Measurements from ENCODE around the gene PTPRM.

The PTPRM gene

GRCh38 chr18:7626922-7627440 is 59.9 kb downstream of the PTPRM start:
- no peak for DNase-seq (ENCODE audit: low spot score)

- no peak for DNase-seq (ENCODE audit: low spot score)
Observed at GRCh38 chr18:7629416-7629815, 62.3 kb downstream of the PTPRM start.

- DNase-seq (ENCODE audit: low spot score): no peak
Observed at GRCh38 chr18:7630731-7631442, 63.8 kb downstream of the PTPRM start.

- DNase-seq (ENCODE audit: low spot score): no peak
Observed at GRCh38 chr18:7632152-7633098, 65.3 kb downstream of the PTPRM start.

- no peak for DNase-seq (ENCODE audit: low spot score)
Observed at GRCh38 chr18:7633171-7633570, 66.1 kb downstream of the PTPRM start.

- DNase-seq (ENCODE audit: low spot score): no peak
Observed at GRCh38 chr18:7635948-7636347, 68.8 kb downstream of the PTPRM start.

- DNase-seq (ENCODE audit: low spot score): no peak
Observed at GRCh38 chr18:7637269-7637668, 70.2 kb downstream of the PTPRM start.

GRCh38 chr18:7638321-7638720 is 71.2 kb downstream of the PTPRM start:
- DNase-seq (ENCODE audit: low spot score): no peak

GRCh38 chr18:7641813-7642212 is 74.7 kb downstream of the PTPRM start:
- DNase-seq (ENCODE audit: low spot score): no peak

GRCh38 chr18:7642331-7642890 is 75.3 kb downstream of the PTPRM start:
- no peak for DNase-seq (ENCODE audit: low spot score)

- DNase-seq (ENCODE audit: low spot score): no peak
Observed at GRCh38 chr18:7645756-7646155, 78.6 kb downstream of the PTPRM start.

- no peak for DNase-seq (ENCODE audit: low spot score)
Observed at GRCh38 chr18:7646174-7646886, 79.2 kb downstream of the PTPRM start.

GRCh38 chr18:7647500-7647899 is 80.4 kb downstream of the PTPRM start:
- no peak for DNase-seq (ENCODE audit: low spot score)

- DNase-seq (ENCODE audit: low spot score): no peak
Observed at GRCh38 chr18:7657050-7657449, 89.9 kb downstream of the PTPRM start.

GRCh38 chr18:7657937-7658336 is 90.8 kb downstream of the PTPRM start:
- DNase-seq (ENCODE audit: low spot score): no peak

GRCh38 chr18:7658701-7659100 is 91.6 kb downstream of the PTPRM start:
- DNase-seq (ENCODE audit: low spot score): no peak

- DNase-seq (ENCODE audit: low spot score): no peak
Observed at GRCh38 chr18:7661207-7661606, 94.1 kb downstream of the PTPRM start.

GRCh38 chr18:7662866-7663265 is 95.8 kb downstream of the PTPRM start:
- no peak for DNase-seq (ENCODE audit: low spot score)

- no peak for DNase-seq (ENCODE audit: low spot score)
Observed at GRCh38 chr18:7663366-7664312, 96.5 kb downstream of the PTPRM start.

- no peak for DNase-seq (ENCODE audit: low spot score)
Observed at GRCh38 chr18:7666195-7666776, 99.2 kb downstream of the PTPRM start.
